ENCODE results near the gene LDB1.

LDB1 gene, protein sequence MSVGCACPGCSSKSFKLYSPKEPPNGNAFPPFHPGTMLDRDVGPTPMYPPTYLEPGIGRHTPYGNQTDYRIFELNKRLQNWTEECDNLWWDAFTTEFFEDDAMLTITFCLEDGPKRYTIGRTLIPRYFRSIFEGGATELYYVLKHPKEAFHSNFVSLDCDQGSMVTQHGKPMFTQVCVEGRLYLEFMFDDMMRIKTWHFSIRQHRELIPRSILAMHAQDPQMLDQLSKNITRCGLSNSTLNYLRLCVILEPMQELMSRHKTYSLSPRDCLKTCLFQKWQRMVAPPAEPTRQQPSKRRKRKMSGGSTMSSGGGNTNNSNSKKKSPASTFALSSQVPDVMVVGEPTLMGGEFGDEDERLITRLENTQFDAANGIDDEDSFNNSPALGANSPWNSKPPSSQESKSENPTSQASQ

DNA sequence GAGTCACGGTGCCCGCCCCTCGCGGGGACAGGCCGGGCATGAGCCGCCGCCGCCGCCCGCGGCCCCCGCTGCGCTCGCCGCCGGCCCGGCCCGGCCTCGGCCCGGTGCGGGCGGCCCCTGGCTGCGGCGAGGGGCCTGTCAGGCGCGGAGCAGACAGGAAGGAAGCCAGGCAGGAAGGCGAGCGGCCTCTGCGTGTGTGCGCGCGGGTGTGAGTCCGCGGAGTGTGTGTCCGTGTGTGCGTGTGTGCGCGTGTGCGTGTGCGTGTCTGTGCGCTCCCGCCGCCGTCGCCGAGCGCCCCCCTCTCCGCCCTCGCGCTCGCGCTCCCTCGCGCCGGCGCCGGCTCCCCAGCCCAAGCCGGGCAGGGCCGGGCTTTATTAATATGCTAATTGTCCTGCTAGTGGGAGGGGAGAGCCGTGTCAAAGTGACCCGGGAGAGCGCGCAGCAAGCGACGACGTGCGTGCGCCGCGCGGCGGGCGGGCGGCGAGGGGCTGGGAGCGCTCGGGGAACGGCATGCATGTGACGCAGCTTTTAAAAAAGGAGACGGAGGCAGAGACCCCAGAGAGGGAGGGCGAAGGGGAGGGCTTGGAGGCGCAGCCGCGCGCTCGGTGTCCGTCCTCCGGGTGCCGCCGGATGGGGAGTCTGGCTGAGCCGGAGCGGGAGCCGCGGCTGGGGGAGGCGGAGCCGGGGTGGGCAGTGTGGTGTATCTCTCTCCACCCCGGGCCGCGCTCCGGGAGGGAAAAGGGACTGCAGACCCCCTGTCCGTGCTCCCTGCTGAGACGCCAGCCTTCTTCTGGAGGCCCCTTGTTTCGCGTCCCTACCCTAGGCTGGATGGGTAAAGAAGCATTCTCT is at the start of gene LDB1:
TSS of gene LDB1 (minus strand) at position 227 of the 849 bp plus-strand sequence. CDS start 258 bp downstream, outside the sequence.
- peak; percentile 42 for DNase-seq (ENCODE audit: low read depth)

DNA sequence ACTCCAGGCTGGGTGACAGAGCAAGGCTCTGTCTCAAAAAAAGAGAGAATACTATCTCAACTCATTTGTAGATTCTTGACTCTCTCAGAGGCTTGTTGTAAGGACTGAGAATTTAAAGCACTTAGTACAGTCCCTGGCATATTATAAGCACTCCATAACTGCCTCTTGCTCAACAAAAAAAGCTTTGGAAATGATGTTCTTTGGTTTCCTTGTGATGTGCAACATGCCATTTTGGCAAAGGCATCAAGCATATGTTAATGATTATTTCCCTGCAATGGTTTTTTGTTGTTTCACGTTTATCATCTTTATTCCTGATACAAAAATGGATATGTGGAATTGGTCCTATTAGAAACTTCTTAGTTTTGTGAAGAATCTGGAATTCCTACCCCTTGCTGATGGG is 47.7 kb upstream of the LDB1 start:
- DNase-seq (ENCODE audit: low read depth), result no peak

DNA sequence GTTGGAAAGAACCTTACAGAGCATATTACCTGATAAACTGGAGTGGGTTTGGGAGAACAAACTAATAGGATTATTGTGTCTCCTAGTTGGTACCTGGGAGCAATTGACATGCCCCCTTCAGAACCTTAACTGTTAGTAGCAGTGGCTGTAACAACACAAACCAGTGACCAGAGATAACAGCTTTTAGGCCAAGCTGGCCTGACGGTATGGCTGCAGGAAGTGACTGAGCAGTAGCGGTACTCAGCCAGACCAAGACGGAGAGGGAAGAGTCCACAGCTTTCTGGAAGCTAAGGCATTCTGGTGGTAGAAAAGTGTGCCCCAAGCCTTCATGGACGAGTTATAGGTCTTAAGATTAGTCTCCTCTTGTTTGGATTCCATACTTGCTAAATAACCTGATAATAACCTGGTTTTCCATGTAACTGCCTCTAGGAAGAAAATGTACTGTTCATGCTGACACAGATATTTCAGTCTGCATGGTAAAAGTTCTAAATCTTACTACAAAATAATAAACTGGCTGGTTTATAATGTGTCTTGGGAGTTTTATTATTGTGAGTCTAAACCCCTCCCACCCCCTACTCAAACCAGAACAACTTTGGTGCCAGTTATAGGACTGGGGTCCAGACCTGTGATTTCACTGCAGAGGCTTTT is 43.3 kb upstream of the LDB1 start:
- no peak for DNase-seq (ENCODE audit: low read depth)

DNA sequence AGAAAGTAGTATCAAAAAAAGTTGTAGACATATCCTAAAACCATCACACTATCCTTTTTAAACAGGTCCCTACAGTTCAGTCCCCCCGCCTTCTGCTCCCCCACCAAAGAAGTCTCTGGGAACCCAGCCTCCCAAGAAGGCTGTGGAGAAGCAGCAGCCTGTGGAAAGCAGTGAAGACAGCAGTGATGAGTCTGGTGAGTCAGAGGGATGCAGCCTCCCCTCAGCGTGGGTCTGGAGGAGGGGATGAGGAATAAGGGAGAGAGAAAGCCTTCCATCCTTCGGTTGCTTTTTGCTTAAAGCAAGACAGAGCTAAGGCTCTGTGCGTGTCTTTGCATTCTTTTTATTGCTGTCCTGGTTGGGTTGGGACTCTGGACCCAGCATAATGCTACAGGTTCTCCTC is 39.7 kb upstream of the LDB1 start:
- DNase-seq (ENCODE audit: low read depth), result no peak

DNA sequence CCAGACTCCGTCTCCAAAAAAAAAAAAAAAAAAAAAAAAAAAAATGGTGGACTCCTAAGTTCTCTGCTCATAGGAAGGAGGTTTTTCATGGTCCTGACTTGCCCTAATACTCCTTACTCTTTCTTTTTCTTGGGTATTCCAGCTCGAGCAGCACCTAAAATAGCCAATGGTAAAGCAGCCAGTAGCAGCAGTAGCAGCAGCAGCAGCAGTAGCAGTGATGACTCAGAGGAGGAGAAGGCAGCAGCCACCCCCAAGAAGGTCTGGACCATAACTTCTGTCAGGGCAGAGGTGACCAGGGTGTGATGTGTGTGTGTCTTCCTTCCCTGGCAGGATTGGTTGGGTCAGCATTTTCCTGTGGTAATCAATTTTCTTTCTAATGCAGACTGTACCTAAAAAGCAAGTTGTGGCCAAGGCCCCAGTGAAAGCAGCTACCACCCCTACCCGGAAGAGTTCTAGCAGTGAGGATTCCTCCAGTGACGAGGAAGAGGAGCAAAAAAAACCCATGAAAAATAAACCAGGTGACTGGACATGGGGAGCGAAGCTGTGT is 39.0 kb upstream of the LDB1 start:
- no peak for DNase-seq (ENCODE audit: low read depth)

DNA sequence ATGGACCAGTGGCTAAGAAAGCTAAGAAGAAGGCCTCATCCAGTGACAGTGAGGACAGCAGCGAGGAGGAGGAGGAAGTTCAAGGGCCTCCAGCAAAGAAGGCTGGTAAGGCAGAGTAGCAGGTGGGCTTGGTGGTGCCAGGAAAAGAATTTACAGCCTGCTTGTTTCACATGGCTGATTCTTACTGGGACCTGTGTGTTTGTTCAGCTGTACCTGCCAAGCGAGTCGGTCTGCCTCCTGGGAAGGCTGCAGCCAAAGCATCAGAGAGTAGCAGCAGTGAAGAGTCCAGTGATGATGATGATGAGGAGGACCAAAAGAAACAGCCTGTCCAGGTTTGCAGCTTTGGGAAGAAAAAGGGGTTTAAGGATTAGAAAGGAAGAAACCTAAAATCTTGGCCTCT is 37.1 kb upstream of the LDB1 start:
- no peak for DNase-seq (ENCODE audit: low read depth)

DNA sequence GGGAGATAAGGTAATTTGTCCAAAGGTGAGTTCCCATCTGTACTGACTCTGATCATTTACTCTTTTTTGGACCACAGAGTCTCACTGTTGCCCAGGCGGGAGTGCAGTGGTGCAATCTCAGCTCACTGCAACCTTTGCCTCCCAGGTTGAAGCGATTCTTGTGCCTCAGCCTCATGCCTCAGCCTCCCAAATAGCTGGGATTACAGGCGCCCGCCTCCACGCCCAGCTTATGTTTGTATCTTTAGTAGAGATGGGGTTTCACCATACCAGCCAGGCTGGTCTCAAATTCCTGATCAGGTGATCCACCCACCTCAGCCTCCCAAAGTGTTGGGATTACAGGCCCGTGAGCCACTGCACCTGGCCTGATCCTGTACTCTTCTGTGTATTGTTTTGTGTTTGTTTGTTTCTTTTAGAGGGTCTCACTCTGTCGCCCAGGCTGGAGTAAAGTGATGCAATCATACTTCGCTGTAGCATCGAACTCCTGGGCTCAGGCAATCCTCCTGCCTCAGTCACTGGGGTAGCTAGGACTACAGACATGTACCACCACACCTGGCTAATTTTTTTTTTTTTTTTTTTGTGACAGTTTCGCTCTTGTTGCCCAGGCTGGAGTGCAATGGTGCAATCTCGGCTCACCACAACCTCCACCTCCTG is 34.4 kb upstream of the LDB1 start:
- DNase-seq (ENCODE audit: low read depth), result no peak

DNA sequence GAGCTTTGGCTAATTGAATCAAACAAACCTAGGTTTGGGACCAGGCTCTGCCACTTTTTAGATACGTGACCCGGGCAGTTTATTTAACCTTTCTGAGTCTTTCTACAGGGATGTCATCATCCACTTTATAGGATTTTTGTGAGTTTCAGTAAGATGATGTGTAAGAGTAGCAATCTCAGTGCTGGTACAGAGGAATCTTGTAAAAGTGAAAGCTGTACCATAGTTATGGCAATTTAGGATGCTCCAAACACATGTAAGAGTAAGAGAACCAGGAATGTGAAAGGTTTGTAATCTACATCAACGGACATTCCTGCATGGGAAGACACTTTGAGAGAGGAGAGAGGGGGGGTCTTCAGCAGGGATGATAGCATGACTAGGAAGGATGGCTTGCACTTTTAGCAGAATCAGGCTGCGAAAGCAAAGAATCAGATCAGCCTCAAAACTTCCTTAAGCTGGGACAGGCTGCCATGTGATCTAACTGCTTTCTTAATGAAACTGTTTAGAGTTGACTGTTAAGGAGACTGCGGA is 33.0 kb upstream of the LDB1 start:
- no peak for DNase-seq (ENCODE audit: low read depth)

DNA sequence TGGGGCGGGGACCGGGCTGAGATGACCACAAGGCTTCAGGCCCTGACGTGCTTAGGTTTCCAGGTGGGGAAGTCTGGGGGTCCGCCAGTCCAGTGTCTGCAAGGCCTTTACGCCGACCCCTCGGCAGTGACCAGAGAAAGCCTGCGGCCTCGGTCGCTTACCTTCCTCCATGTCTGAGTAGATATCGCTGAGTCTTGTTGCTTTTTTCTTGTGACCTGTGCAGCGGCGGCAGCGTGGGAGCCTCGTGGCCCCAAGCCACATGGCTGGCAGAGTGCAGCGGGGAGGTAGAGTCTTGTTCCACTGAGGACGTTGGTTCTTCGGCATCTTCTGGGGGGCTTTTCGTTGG is 32.4 kb upstream of the LDB1 start:
- DNase-seq (ENCODE audit: low read depth), result no peak

DNA sequence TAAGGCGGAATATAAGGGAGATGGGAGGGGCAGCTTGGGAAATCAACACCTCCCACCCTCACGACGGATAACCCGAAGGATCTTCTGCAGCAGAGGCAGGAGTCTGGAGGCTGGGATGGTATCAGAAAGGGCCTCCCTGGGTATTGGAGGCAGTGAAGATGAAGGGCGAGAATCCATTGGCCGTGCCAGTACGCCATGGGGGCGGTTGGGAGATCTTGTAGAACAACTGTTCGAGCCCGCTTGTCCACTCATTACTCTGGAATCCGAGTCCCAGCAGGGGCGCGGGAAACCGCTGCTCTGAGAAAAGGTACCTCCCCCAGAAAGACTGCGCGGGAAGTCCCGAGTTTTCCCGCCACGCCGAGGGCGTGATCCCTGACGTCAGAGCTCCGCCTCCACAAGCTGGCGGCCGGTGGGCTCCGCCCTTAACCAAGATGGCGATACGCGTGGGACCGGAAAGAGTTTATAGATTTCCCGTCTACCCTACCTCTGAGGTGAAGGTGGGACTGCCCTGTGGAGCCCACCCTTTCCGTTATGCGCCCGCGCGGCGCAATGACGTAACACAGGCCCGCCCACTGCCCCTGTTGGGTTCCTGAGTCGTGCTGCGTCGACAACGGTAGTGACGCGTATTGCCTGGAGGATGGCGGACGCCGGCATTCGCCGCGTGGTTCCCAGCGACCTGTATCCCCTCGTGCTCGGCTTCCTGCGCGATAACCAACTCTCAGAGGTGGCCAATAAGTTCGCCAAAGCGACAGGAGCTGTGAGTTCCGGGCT is 31.8 kb upstream of the LDB1 start, which contains the start of gene NOLC1:
TSS of gene NOLC1 (plus strand) at position 616 of the 771 bp plus-strand sequence. CDS start at position 638, 22 bp downstream.
- peak; percentile 99 for DNase-seq (ENCODE audit: low read depth)

DNA sequence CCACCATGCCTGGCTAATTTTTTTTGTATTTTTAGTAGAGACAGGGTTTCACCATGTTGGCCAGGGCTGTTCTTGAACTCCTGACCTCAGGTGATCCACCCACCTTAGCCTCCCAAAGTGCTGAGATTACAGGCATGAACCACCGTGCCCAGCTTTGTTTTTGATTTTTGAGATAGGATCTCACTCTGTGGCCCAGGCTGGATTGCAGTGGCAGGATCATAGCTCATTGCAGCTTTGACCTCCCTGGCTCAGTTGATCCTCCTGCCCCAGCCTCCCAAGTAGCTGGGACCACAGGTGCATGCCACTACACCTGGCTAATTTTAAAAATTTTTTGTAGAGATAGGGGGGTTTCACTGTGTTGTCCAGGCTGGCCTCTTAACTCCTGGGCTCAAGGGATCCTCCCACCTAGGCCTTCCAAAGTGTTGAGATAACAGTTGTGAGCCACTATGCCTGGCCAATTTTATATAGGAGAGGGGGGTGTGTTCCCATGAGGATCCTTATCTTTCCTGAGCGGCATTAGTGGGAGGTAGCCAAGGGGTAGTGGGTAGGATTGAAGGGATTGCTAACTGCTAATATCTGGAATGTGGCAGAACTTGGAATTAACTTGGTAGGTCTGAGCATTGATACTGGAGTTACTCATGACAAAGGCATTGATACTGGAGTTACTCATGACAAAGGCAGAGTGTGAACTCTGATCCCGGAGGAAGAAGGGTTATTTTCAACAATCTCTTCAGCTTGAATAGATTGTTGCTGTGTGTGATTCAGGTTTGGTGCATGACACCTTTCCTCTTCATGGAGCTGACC is 31.0 kb upstream of the LDB1 start:
- DNase-seq (ENCODE audit: low read depth), result no peak

DNA sequence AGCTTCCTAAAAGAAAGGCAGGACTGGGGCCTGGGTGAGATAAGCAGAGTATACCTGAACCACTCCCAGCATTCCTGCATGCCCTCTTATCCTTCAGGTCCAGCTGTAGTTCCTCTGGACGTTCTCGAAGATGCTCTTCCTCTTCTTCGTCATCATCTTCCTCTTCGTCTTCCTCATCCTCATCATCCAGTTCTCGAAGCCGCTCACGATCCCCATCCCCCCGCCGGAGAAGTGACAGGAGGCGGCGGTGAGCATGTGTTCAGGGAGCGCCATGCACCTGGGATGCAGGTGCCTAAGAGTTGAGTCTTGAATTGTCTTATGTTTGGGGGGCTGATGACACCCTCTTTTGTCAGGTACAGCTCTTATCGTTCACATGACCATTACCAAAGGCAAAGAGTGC is 28.1 kb upstream of the LDB1 start:
- no peak for DNase-seq (ENCODE audit: low read depth)

DNA sequence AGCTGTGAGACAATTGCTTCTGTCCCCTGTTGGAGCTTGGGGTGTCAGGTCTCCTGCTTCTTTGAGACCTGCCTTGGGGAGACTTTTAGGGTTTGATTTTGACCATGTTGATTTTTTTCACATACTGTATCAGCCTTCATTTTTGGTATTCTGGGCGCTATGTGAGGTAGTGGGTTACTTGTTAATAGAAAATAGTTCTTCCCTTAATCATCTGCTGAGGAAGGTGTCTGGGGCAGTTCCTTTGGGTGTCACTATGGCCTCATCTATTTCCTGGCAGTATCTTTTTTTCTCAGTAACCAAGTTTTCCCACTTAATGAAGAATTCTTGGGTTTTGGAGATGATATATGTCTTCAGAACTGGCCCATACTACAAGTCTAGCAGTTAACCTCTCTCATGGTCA is 27.4 kb upstream of the LDB1 start:
- DNase-seq (ENCODE audit: low read depth), result no peak

DNA sequence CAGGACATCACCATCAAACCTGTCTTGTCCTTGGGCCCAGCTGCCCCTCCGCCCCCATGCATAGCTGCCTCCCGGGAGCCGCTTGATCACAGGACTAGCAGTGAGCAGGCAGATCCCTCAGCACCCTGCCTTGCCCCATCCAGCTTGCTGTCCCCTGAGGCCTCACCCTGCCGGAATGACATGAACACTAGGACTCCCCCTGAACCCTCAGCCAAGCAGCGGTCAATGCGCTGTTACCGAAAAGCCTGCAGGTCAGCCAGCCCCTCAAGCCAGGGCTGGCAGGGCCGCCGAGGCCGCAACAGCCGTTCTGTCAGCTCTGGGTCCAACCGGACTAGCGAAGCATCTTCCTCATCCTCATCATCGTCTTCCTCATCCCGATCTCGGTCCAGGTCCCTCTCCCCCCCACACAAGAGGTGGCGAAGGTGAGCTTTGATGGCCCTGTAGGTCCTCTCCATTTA is 26.8 kb upstream of the LDB1 start:
- no peak for DNase-seq (ENCODE audit: low read depth)

DNA sequence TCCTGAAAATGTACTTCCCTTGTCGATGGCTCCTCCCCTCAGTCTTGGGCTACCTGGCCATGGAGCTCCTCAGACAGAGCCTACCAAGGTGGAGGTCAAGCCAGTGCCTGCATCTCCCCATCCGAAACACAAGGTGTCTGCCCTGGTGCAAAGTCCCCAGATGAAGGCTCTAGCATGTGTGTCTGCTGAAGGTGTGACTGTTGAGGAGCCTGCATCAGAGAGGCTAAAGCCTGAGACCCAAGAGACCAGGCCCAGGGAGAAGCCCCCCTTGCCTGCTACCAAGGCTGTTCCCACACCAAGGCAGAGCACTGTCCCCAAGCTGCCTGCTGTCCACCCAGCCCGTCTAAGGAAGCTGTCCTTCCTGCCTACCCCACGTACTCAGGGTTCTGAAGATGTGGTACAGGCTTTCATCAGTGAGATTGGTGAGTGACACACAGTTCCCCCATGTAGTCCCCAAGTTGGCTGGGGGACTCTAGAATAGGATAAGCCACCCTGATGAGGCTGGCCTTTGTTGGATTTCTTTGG is 21.5 kb upstream of the LDB1 start:
- DNase-seq (ENCODE audit: low read depth), result no peak

DNA sequence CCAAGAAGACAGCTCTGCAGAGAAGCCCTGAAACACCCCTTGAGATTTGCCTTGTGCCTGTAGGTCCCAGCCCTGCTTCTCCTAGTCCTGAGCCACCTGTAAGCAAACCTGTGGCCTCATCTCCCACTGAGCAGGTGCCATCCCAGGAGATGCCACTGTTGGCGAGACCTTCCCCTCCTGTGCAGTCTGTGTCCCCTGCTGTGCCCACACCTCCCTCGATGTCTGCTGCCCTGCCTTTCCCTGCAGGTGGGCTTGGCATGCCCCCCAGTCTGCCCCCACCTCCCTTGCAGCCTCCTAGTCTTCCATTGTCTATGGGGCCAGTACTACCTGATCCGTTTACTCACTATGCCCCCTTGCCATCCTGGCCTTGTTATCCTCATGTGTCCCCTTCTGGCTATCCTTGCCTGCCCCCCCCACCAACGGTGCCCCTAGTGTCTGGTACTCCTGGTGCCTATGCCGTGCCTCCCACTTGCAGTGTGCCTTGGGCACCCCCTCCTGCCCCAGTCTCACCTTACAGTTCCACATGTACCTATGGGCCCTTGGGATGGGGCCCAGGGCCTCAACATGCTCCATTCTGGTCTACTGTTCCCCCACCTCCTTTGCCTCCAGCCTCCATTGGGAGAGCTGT is 20.9 kb upstream of the LDB1 start:
- no peak for DNase-seq (ENCODE audit: low read depth)

DNA sequence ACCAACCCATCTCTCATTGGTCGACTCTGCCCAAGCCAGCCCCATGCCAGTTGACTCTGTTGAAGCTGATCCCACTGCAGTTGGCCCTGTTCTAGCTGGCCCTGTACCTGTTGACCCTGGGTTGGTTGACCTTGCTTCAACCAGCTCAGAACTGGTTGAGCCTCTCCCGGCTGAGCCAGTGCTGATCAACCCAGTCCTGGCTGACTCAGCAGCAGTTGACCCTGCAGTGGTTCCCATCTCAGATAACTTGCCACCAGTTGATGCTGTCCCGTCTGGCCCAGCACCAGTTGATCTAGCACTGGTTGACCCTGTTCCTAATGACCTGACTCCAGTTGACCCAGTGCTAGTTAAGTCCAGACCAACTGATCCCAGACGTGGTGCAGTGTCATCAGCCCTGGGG is 20.1 kb upstream of the LDB1 start:
- DNase-seq (ENCODE audit: low read depth), result no peak

DNA sequence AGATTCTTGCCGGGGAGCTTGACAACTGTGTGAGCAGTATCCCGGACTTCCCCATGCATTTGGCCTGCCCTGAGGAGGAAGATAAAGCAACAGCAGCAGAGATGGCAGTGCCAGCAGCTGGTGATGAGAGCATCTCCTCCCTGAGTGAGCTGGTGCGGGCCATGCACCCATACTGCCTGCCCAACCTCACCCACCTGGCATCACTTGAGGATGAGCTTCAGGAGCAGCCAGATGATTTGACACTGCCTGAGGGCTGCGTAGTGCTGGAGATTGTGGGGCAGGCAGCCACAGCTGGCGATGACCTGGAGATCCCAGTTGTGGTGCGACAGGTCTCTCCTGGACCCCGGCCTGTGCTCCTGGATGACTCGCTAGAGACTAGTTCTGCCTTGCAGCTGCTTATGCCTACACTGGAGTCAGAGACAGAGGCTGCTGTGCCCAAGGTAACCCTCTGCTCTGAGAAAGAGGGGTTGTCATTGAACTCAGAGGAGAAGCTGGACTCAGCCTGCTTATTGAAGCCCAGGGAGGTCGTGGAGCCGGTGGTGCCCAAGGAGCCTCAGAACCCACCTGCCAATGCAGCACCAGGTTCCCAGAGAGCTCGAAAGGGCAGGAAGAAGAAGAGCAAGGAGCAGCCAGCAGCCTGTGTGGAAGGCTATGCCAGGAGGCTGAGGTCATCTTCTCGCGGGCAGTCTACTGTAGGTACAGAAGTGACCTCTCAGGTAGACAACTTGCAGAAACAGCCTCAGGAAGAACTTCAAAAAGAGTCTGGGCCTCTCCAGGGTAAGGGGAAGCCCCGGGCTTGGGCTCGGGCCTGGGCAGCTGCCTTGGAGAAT is 19.3 kb upstream of the LDB1 start:
- no peak for DNase-seq (ENCODE audit: low read depth)

Data from stimulated activated CD8-positive, alpha-beta memory T cell treated with anti-CD3 and anti-CD28 coated beads, Interleukin-15, amount 100 ng/mL, for 24 hours (primary cell).